BLaER1 (cell line): ENCODE measurements around the gene SSR1.

Experiments used
- H3K27ac ChIP-seq: shearing (Covaris generic); formaldehyde crosslinking; 2 replicates; pipeline ENCODE4 v1.8.1; 2022
- H3K27me3 ChIP-seq: shearing (Covaris generic); formaldehyde crosslinking; 2 replicates; pipeline ENCODE4 v1.8.1; 2022
- H3K36me3 ChIP-seq: shearing (Covaris generic); formaldehyde crosslinking; 2 replicates; pipeline ENCODE4 v1.8.1; 2022
- H3K4me1 ChIP-seq: shearing (Covaris generic); formaldehyde crosslinking; 2 replicates; pipeline ENCODE4 v1.8.1; 2022
- H3K4me2 ChIP-seq: shearing (Covaris generic); formaldehyde crosslinking; 2 replicates; pipeline ENCODE4 v1.8.1; 2022
- H3K4me3 ChIP-seq: shearing (Covaris generic); formaldehyde crosslinking; 2 replicates; pipeline ENCODE4 v1.8.1; 2022
- H3K9ac ChIP-seq: shearing (Covaris generic); formaldehyde crosslinking; 2 replicates; pipeline ENCODE4 v1.8.1; 2022
- H3K9me3 ChIP-seq: shearing (Covaris generic); formaldehyde crosslinking; 2 replicates; pipeline ENCODE4 v1.8.1; 2022
- H4K20me1 ChIP-seq: shearing (Covaris generic); formaldehyde crosslinking; 2 replicates; pipeline ENCODE4 v1.8.1; 2022
- Cebpa-rat ChIP-seq: shearing (Covaris generic); IDR thresholded peaks from 2 replicates; pipeline ENCODE4 v1.8.1; 2022

Gene SSR1

GRCh38 chr6:7241709-7242645 is 71.0 kb downstream of the SSR1 start:
- Histone ChIP-seq H3K4me2 (peak overlapping the region; percentile 52), H3K9ac (peak overlapping the region; percentile 21; the same call in 1 of the 2 replicates), H3K27ac (0 out of 2 replicates have a peak overlapping the region, but pooled peaks have one; percentile 15)

GRCh38 chr6:7241160-7241559 is 71.8 kb downstream of the SSR1 start:
- Histone ChIP-seq H3K36me3 (peaks cover 61% of the 10 kb centered on the region), H3K9me3 (no peaks in the 10 kb centered on the region), H3K4me1 (peaks cover 69% of the 10 kb centered on the region), H4K20me1 (peaks cover 41% of the 10 kb centered on the region; the same call in 1 of the 2 replicates), H3K4me2 (peak overlapping the region; percentile 2; the same call in 1 of the 2 replicates), H3K4me3 (no peak overlapping the region), H3K27ac (peak overlapping the region; percentile 29; the same call in 1 of the 2 replicates), H3K27me3 (no peaks in the 10 kb centered on the region), H3K9ac (no peak overlapping the region)
- TF ChIP-seq Cebpa-rat, result no peak

More at GRCh38 chr6:7241709-7242645, 71.0 kb downstream of the SSR1 start:
- Histone ChIP-seq H3K36me3 (peaks cover 66% of the 10 kb centered on the region), H4K20me1 (peaks cover 37% of the 10 kb centered on the region; the same call in 1 of the 2 replicates), H3K4me1 (peaks cover 64% of the 10 kb centered on the region), H3K27me3 (no peaks in the 10 kb centered on the region), H3K4me3 (no peak overlapping the region), H3K9me3 (no peaks in the 10 kb centered on the region)
- TF ChIP-seq Cebpa-rat, result no peak

- Histone ChIP-seq H3K27me3 (no peaks in the 10 kb centered on the region), H3K9ac (no peak overlapping the region), H3K9me3 (no peaks in the 10 kb centered on the region), H3K4me2 (no peak overlapping the region), H3K4me3 (no peak overlapping the region), H3K27ac (peak overlapping the region; percentile 29; the same call in 1 of the 2 replicates), H3K36me3 (peaks cover 61% of the 10 kb centered on the region), H4K20me1 (peaks cover 41% of the 10 kb centered on the region; the same call in 1 of the 2 replicates), H3K4me1 (peaks cover 77% of the 10 kb centered on the region)
- TF ChIP-seq Cebpa-rat, result no peak
Observed at GRCh38 chr6:7240351-7240750, 72.6 kb downstream of the SSR1 start.

DNA sequence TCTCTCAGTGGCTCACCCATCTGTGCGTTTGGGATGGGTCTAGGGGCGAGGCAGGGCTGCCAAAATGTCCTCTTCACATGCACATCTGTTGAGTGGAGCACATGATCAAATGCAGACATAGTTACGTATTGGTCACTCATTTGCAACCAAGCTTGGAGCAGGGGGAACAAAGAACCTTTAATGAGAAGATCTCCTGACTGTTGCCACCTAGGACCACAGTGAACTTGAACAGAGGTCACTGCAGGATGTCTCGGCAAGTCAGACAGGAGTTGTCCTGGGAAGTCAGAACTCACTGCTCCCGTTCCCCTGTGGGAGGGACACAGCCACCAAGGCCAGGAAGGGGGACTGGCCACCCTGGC is 73.4 kb downstream of the SSR1 start:
- no peaks in the 10 kb centered on the region for H3K9me3 ChIP-seq
- peaks cover 85% of the 10 kb centered on the region for H3K4me1 ChIP-seq
- H3K36me3 ChIP-seq, result peaks cover 61% of the 10 kb centered on the region
- H3K4me2 ChIP-seq, result peak overlapping the region; percentile 72
- peaks cover 49% of the 10 kb centered on the region for H4K20me1 ChIP-seq
- H3K9ac ChIP-seq, result no peak overlapping the region
- H3K27ac ChIP-seq, result peak overlapping the region; percentile 42
- H3K27me3 ChIP-seq, result no peaks in the 10 kb centered on the region
- TF ChIP-seq Cebpa-rat, result no peak
- no peak overlapping the region for H3K4me3 ChIP-seq

- H3K9ac ChIP-seq, result no peak overlapping the region
- H3K27me3 ChIP-seq, result no peaks in the 10 kb centered on the region
- peak overlapping the region; percentile 42 for H3K27ac ChIP-seq
- H3K4me3 ChIP-seq, result no peak overlapping the region
- peaks cover 87% of the 10 kb centered on the region for H3K4me1 ChIP-seq
- H3K36me3 ChIP-seq, result peaks cover 61% of the 10 kb centered on the region
- H3K9me3 ChIP-seq, result no peaks in the 10 kb centered on the region
- H4K20me1 ChIP-seq, result peaks cover 54% of the 10 kb centered on the region
- TF ChIP-seq Cebpa-rat, result no peak
- peak overlapping the region; percentile 72 for H3K4me2 ChIP-seq
Observed at GRCh38 chr6:7238900-7239589, 74.0 kb downstream of the SSR1 start.

- no peak overlapping the region for H3K9ac ChIP-seq
- no peaks in the 10 kb centered on the region for H3K9me3 ChIP-seq
- H3K4me2 ChIP-seq, result peak overlapping the region; percentile 72
- H3K36me3 ChIP-seq, result peaks cover 64% of the 10 kb centered on the region
- no peak overlapping the region for H3K4me3 ChIP-seq
- TF ChIP-seq Cebpa-rat, result no peak
- peak overlapping the region; percentile 42; the same call in 1 of the 2 replicates for H3K27ac ChIP-seq
- H4K20me1 ChIP-seq, result peaks cover 59% of the 10 kb centered on the region
- H3K4me1 ChIP-seq, result peaks cover 89% of the 10 kb centered on the region
- no peaks in the 10 kb centered on the region for H3K27me3 ChIP-seq
Observed at GRCh38 chr6:7238526-7238899, 74.5 kb downstream of the SSR1 start.

- Histone ChIP-seq H4K20me1 (peaks cover 61% of the 10 kb centered on the region), H3K27me3 (no peaks in the 10 kb centered on the region), H3K4me1 (peaks cover 86% of the 10 kb centered on the region), H3K9ac (no peak overlapping the region), H3K9me3 (no peaks in the 10 kb centered on the region), H3K4me3 (no peak overlapping the region), H3K36me3 (peaks cover 70% of the 10 kb centered on the region), H3K27ac (peak overlapping the region; percentile 42; the same call in 1 of the 2 replicates), H3K4me2 (peak overlapping the region; percentile 72)
- TF ChIP-seq Cebpa-rat, result no peak
Observed at GRCh38 chr6:7237653-7238188, 75.3 kb downstream of the SSR1 start.

DNA sequence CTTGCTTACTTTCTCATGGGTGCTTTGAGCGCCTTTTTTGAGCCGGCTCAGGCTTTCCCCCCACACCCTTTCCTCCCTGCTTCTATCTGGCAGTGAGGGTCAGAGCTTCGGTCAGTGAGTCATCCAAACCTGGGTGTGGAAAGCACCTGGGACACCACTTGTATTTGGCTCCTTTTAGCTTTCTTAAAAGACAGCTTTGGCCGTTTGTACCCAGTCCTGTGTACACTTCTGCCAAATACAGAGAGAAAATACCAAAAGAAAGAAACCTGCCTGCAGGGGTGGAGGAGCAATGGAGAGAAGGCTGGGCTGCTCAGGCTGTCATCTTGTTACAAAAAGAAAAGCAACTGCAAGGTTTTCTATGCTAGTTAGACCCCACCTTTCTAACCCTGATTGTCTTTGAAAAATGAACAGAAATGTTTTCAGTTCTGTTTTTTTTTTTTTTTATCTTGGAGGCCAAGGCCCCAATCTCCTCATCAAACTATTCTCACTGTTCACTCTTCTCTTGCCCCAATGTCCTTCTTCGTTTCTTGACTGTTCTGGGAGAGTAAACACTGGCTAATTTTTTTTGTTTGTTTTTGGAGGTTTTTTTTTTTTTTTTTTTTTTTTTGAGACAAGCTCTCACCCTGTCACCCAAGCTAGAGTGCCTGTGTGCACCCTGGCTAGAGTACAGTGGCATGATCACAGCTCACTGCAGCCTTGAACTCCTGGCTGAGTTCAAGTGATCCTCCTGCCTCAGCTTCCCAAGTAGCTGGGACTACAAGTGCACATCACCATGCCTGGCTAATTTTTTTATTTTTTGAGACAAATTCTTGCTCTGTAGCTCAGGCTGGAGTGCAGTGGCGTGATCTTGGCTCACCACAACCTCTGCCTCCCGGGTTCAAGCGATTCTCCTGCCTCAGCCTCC is 76.4 kb downstream of the SSR1 start:
- Histone ChIP-seq H3K4me1 (peaks cover 86% of the 10 kb centered on the region), H3K9ac (peak overlapping the region; percentile 30; the same call in 1 of the 2 replicates), H3K27me3 (no peaks in the 10 kb centered on the region), H3K27ac (peak overlapping the region; percentile 11; the same call in 1 of the 2 replicates), H3K4me3 (no peak overlapping the region), H3K4me2 (peak overlapping the region; percentile 23; the same call in 1 of the 2 replicates), H3K9me3 (no peaks in the 10 kb centered on the region), H4K20me1 (peaks cover 68% of the 10 kb centered on the region), H3K36me3 (peaks cover 75% of the 10 kb centered on the region)
- TF ChIP-seq Cebpa-rat, result no peak
